Cardiac fibroblast (primary cell): ENCODE data around the gene PIP4K2C.

ENCODE experiments used
- DNase-seq, 2 donors: peaks; one replicate each; pipeline versions ENCODE4 v3.0.0 to v3.0.0-alpha.2; 2010; ENCODE audit warnings: low read depth in 2 of 2
- H3K4me3 ChIP-seq, 2 donors: replicated peaks in 1 of 2; 1 replicate in 1 of 2; 2 replicates in 1 of 2; pipeline ENCODE4 v1.5.1; 2011; ENCODE audit warnings: low read depth in 2 of 2, low read length in 2 of 2, mild to moderate bottlenecking in 2 of 2, moderate library complexity in 1 of 2
- CTCF ChIP-seq: IDR thresholded peaks from one replicate; pipeline ENCODE4 v1.5.1; 2011; ENCODE audit warnings: low read depth, mild to moderate bottlenecking, low read length, inconsistent platforms

PIP4K2C gene

DNA sequence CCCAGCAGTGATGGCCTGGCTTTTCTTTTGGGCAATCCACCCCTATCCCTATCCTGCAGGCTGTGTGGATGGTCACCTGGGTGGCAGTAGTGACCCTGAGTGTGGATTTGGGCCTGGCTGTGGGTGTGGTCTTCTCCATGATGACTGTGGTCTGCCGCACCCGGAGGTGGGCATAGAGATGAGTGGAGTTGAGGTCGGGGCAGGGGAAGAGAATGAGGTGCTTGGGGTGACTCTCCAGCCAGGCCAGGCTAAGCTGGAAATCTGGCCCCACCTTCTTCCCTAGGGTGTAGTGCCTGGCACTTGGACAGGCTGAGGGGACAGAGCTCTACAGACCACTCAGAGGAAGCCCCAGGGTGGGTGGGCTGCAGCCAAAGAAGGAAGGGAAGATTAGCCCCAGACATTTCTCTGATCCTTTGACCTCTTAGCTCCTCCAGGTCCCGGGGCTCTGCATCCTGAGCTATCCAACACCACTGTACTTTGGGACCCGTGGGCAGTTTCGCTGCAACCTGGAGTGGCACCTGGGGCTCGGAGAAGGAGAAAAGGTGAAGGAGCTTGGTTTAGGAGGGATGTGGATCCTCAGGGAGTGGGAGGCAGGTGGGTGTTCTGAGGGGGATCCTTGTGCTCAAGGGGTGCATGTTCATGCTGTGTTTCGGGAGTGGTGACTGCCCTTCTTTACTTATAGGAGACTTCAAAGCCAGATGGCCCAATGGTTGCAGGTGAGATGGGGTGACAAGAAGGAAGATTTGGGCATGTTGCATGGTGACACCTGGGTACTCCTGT lies 33.6 kb downstream of the PIP4K2C start:
- H3K4me3 ChIP-seq, result no peak overlapping the region

GRCh38 chr12:57625261-57626032 lies 34.5 kb downstream of the PIP4K2C start:
- DNase-seq, result no peak
- TF ChIP-seq CTCF, result no peak
- no peak overlapping the region for H3K4me3 ChIP-seq

More for the DNA sequence above, 33.6 kb downstream of the PIP4K2C start:
- no peak for DNase-seq
- TF ChIP-seq CTCF, result no peak

DNA sequence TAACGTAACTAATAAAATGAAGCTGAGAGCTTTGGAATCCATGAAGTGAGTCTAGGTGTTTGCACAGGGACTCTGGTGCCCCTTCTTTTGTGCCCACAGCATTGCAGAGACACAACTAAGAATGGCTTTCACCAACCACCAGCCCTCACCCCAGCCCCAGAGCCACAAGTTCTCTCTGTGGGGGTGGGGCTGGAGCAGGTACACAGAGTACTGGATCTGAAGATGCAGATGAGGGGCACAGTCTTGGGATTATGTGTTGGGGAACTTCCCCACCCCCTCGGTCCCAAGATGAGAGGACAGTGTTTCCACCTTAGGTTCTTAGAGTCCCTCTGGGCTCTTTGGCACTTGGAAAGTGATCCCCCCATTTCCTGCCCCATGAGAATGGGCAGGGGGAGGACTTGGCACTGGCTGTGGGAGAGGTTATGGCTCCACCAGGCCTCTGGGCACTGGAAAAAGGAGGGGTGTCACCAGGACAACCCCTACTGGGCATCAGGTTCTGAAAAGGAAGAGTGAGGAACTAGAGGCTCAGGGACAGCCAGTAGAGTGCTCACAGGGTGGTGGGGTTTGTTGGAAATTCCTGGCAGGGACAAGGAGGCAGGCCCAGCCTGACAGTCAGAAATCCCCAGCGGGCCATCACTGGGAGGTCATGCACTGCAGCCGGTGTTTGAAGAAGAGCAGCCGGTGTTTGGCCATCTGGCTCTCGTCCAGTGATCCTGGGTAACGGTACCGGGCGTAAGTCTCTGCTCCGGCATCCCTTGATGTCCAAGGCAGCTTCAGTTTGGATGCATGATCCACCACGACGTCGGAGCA lies 35.3 kb downstream of the PIP4K2C start:
- no peak for TF ChIP-seq CTCF

GRCh38 chr12:57626921-57627445 lies 36.0 kb downstream of the PIP4K2C start:
- no peak for TF ChIP-seq CTCF
- H3K4me3 ChIP-seq, result no peak overlapping the region
- DNase-seq, result no peak

More for the DNA sequence above, 35.3 kb downstream of the PIP4K2C start:
- no peak for DNase-seq
- H3K4me3 ChIP-seq, result no peak overlapping the region

DNA sequence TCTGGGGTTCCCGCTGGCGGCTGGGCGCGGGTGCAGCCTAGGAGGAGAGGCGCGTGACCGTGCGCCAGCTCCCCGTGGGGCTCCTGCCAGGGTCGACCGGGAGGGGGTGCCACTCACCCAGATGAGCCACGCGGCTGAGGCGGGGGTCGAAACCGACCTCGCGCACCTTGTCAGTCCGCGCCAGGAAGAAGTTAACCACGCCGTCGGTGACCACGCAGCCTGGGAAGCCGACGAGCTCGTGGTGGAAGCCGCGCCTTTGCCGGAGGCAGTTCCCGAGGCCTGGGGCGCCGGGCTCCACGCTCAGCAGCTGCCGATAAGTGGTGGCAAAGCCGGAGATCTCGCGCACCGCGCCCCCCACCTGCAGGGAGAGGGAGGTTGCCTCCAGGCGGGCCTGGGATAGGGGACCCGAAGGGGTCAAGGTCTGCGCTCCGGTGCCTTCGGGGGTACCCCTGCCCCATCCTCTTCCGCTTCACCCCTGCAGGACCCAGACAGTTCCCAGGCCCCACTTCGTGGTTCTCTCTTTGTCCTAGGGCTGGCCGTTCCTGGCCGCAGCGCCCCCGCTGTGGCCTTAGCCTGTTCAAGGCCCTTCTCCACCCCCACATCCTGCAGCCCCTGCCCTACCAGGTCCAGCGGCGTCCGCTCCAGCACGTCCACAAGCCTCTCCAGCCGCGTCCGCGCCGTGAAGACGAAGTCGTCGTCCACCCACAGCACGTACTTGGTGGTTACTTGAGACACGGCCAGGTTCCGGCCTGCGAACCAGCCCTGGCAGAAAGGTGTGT lies 36.7 kb downstream of the PIP4K2C start:
- no peak for DNase-seq
- TF ChIP-seq CTCF, result no peak

More for the DNA sequence above, 36.7 kb downstream of the PIP4K2C start:
- no peak overlapping the region for H3K4me3 ChIP-seq
